A549 (cell line): ENCODE data around the gene RPL26. TPM values are rescaled to one million over a fixed set of nuclear protein-coding genes. Genes with fewer than 3 reads are reported as not detected.

ENCODE experiments used
- ATAC-seq, 2 experiments: fragments of 200-7000 bp in 1 of 2; fragments of >200 bp in 1 of 2; cut with Nextera tagmentation in 1 of 2; cut with Tn5 transposase in 1 of 2; 3 replicates each; pipeline versions ENCODE4 v1.8.0 to v1.9.1; 2018 to 2020; ENCODE audit warnings: mild to moderate bottlenecking in 1 of 2, moderate library complexity in 1 of 2
- CTCF ChIA-PET: fragments of 300-600 bp; sonication (Branson Sonifier 250); formaldehyde crosslinking; extraction: SDS; loops from one replicate; lab custom pipeline; 2021; ENCODE audit warnings: antibody characterized with exemption, inconsistent platforms; lab: Yijun Ruan, JAX
- POLR2A ChIA-PET: fragments of 350-600 bp; formaldehyde crosslinking; extraction: SDS; loops from one replicate; lab custom pipeline; 2021; ENCODE audit warnings: antibody characterized with exemption, inconsistent platforms; lab: Yijun Ruan, JAX
- DNase-seq, 2 experiments: peaks; one replicate each; pipeline versions ENCODE4 v3.0.0 to v3.0.0-alpha.2; 2011 to 2016; ENCODE audit warnings: low read depth in 1 of 2, low spot score in 1 of 2
- FAIRE-seq: peaks from 2 replicates; lab custom pipeline; 2011; peaks lifted over from hg19 to GRCh38; lab: Jason Lieb, UNC
- H3K27ac ChIP-seq, 2 experiments: fragments of >200 bp; sonication (Bioruptor Twin); formaldehyde crosslinking; 3 replicates each; pipeline ENCODE4 v1.5.1; 2016 to 2017
- H3K4me1 ChIP-seq: fragments of >200 bp; sonication (Bioruptor Twin); formaldehyde crosslinking; 3 replicates; pipeline ENCODE4 v1.6.1; 2016
- H3K4me2 ChIP-seq: fragments of >200 bp; sonication (Bioruptor Twin); formaldehyde crosslinking; 3 replicates; pipeline ENCODE4 v1.6.1; 2016
- H3K4me3 ChIP-seq: fragments of >200 bp; sonication (Bioruptor Twin); formaldehyde crosslinking; 3 replicates; pipeline ENCODE4 v1.5.1; 2016
- H3K9me3 ChIP-seq: fragments of >200 bp; sonication (Bioruptor Twin); formaldehyde crosslinking; 3 replicates; pipeline ENCODE4 v1.6.1; 2016
- BHLHE40 ChIP-seq: IDR thresholded peaks from 2 replicates; pipeline ENCODE4 v1.6.1; 2012; ENCODE audit warnings: low read depth, low read length, inconsistent platforms
- CEBPB ChIP-seq, 2 experiments: fragments of >200 bp in 1 of 2; sonication (Bioruptor Twin) in 1 of 2; formaldehyde crosslinking in 1 of 2; IDR thresholded peaks; 2 replicates each; pipeline ENCODE4 v1.6.1; 2012 to 2016
- CHD2 ChIP-seq: fragments of 150-350 bp; IDR thresholded peaks from 2 replicates; pipeline ENCODE4 v1.6.1; 2014; ENCODE audit warnings: low read length; ENCODE audit not compliant: partially characterized antibody
- EHMT2 ChIP-seq: fragments of 200-600 bp; sonication (generic); IDR thresholded peaks from 2 replicates; pipeline ENCODE4 v1.6.1; 2016; ENCODE audit warnings: antibody characterized with exemption, low read depth, mild to moderate bottlenecking, moderate library complexity
- EP300 ChIP-seq, 2 experiments: fragments of >200 bp; sonication (Bioruptor Twin); formaldehyde crosslinking; IDR thresholded peaks; 2 replicates in 1 of 2; 3 replicates in 1 of 2; pipeline ENCODE4 v1.6.1; 2016 to 2017
- FOSB ChIP-seq: fragments of 250-450 bp; sonication (Bioruptor Pico); IDR thresholded peaks from 2 replicates; pipeline ENCODE4 v1.5.0; 2020; ENCODE audit warnings: mild to moderate bottlenecking, moderate library complexity
- HEYL ChIP-seq: fragments of 250-450 bp; sonication (Bioruptor Pico); IDR thresholded peaks from 2 replicates; pipeline ENCODE4 v1.8.0; 2021; ENCODE audit warnings: mild to moderate bottlenecking, moderate library complexity
- HOXB13 ChIP-seq: fragments of 250-450 bp; sonication (Bioruptor Pico); IDR thresholded peaks from 2 replicates; pipeline ENCODE4 v1.5.0; 2020; ENCODE audit warnings: low read depth, mild to moderate bottlenecking, moderate library complexity
- HOXB5 ChIP-seq: fragments of 250-450 bp; sonication (Bioruptor Pico); IDR thresholded peaks from 2 replicates; pipeline ENCODE4 v1.5.0; 2020; ENCODE audit warnings: mild to moderate bottlenecking, moderate library complexity
- JUNB ChIP-seq: fragments of >200 bp; sonication (Bioruptor Twin); formaldehyde crosslinking; IDR thresholded peaks from 2 replicates; pipeline ENCODE4 v1.6.1; 2016
- KDM1A ChIP-seq: fragments of 200-600 bp; sonication (generic); IDR thresholded peaks from 2 replicates; pipeline ENCODE4 v1.6.1; 2016; ENCODE audit warnings: low read depth, mild to moderate bottlenecking
- KDM5A ChIP-seq: fragments of 200-600 bp; sonication (generic); IDR thresholded peaks from 2 replicates; pipeline ENCODE4 v1.6.1; 2016; ENCODE audit warnings: antibody characterized with exemption, mild to moderate bottlenecking
- MAFK ChIP-seq: fragments of 450-650 bp; IDR thresholded peaks from 2 replicates; pipeline ENCODE4 v1.6.1; 2014; ENCODE audit not compliant: partially characterized antibody
- NR3C1 ChIP-seq: fragments of >200 bp; sonication (Bioruptor Twin); formaldehyde crosslinking; IDR thresholded peaks from 3 replicates; pipeline ENCODE4 v1.6.1; 2017
- POLR2A ChIP-seq: IDR thresholded peaks from 2 replicates; pipeline ENCODE4 v1.6.1; 2012; ENCODE audit warnings: mild to moderate bottlenecking, low read length
- RNF2 ChIP-seq: fragments of 200-600 bp; sonication (generic); IDR thresholded peaks from 2 replicates; pipeline ENCODE4 v1.6.1; 2016; ENCODE audit warnings: low read depth, mild to moderate bottlenecking, antibody characterized with exemption, moderate library complexity, borderline replicate concordance
- TFCP2L1 ChIP-seq: fragments of 250-450 bp; sonication (Bioruptor Pico); IDR thresholded peaks from 2 replicates; pipeline ENCODE4 v1.5.0; 2021; ENCODE audit warnings: mild to moderate bottlenecking
- TP53 ChIP-seq: fragments of 250-450 bp; sonication (Bioruptor Pico); IDR thresholded peaks from 2 replicates; pipeline ENCODE4 v1.5.0; 2021; ENCODE audit warnings: mild to moderate bottlenecking, moderate library complexity
- ZNF302 ChIP-seq: fragments of 250-450 bp; sonication (Bioruptor Pico); IDR thresholded peaks from 2 replicates; pipeline ENCODE4 v1.9.0; 2021; ENCODE audit warnings: inconsistent platforms, mild to moderate bottlenecking, moderate library complexity
- ZSCAN20 ChIP-seq: fragments of 250-450 bp; sonication (Bioruptor Pico); IDR thresholded peaks from 2 replicates; pipeline ENCODE4 v1.8.0; 2022; ENCODE audit warnings: mild to moderate bottlenecking, moderate library complexity
- WGBS: methylation state at CpG from one replicate; pipeline ENCODE4 v1.1.6; 2017; ENCODE audit errors: missing lambda C conversion rate; 5-methylcytosine and 5-hydroxymethylcytosine counted together
- polyA plus RNA-seq, 4 experiments: library from polyadenylated mRNA; depleted of rRNA in 3 of 4; stranded (reverse); fragments of >200 nt; fragmentation: RNase III in 1 of 4; extraction: RNeasy Plus Mini Kit Qiagen cat#74134 plus additional on column Dnase treatment in 1 of 4; gene quantifications; 2 replicates in 3 of 4; 3 replicates in 1 of 4; pipeline ENCODE4 v1.2.3, GENCODE V29; 2011 to 2017
- TF ChIP-seq, protein P1 (sequence below): fragments of 200-600 bp; sonication (generic); IDR thresholded peaks from 2 replicates; pipeline ENCODE4 v1.6.1; 2016; ENCODE audit warnings: antibody characterized with exemption, mild to moderate bottlenecking, moderate library complexity
- TF ChIP-seq, protein P2 (sequence below): IDR thresholded peaks from 2 replicates; pipeline ENCODE4 v1.6.1; 2012; ENCODE audit warnings: low read depth, borderline replicate concordance
- TF ChIP-seq, protein P3 (sequence below): fragments of 450-650 bp; IDR thresholded peaks from 2 replicates; pipeline ENCODE4 v1.6.1; 2014; ENCODE audit warnings: antibody characterized with exemption
- TF ChIP-seq, protein P4 (sequence below): fragments of 250-450 bp; sonication (Bioruptor Pico); IDR thresholded peaks from 2 replicates; pipeline ENCODE4 v1.5.0; 2020; ENCODE audit warnings: low read depth, mild to moderate bottlenecking, moderate library complexity
- TF ChIP-seq, protein P5 (sequence below): fragments of >200 bp; sonication (Bioruptor Twin); formaldehyde crosslinking; IDR thresholded peaks from 2 replicates; pipeline ENCODE4 v1.6.1; 2016

The RPL26 gene
- polyA plus RNA-seq, 2 of the 4 experiments (the other 2 are of a cell fraction), result 5,521 to 7,141 TPM

DNA sequence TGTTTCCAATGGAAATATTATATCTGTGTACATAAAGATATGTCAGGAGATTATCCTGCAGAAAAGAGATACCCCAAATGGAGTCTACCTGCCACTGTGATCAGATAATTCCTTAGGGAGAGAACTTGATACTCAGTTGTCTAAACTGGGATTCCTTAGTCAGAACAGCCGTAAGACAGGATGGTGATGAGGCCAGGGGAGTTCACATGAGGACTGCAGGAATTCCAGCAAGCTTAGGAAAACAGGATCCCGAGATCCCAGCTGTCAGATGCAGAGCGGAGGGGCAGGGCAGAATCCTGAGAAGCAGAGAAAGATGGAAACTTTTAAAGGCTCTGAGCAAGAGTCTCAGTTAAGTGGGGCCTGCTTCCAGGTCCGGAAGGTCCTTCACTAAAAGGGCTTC lies 11.2 kb downstream of the RPL26 start:
- no peak overlapping the region for H3K4me2 ChIP-seq
- H3K27ac ChIP-seq, result no peak overlapping the region
- ATAC-seq (no peak), DNase-seq (no peak), FAIRE-seq (no peak)
- H3K9me3 ChIP-seq, result no peaks in the 10 kb centered on the region
- no peak overlapping the region for H3K4me3 ChIP-seq
- CTCF ChIA-PET, result interaction anchor here (1.1 to 1.3 kb wide), 2 partner anchors 12 to 15 kb away, joined by 3 to 7 read pairs; no protein-coding TSS in a partner anchor
- H3K4me1 ChIP-seq, result peaks cover 10% of the 10 kb centered on the region
- no peak for TF ChIP-seq JUNB
- TF ChIP-seq EP300 (IDR thresholded peaks at IDR 0.05), result no peak
- no peak for TF ChIP-seq KDM5A
- POLR2A ChIA-PET, result no interaction called here
- 82% methylated on average over 4 of the region's 4 CpGs for WGBS

DNA sequence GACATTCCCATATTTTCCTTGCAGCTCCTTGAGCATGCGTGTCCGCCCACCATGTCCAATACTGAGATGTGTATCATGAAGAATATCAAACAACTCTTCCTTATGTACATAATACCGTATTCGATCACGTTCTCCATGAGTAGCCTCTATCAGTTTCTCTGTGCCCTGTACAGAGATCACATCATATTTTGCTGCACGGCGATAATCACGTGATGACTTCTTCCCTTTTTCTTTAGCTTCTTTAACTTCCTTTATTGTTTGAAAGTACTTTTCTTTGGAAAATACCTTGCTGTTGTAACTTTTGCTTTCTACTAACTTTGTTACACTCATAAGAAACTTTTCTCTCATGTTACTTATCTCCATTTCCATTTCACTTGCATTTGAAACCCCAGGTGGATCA lies 13.0 kb downstream of the RPL26 start:
- Histone ChIP-seq H3K9me3 (no peaks in the 10 kb centered on the region), H3K27ac (no peak overlapping the region), H3K4me2 (no peak overlapping the region), H3K4me3 (no peak overlapping the region), H3K4me1 (peaks cover 6% of the 10 kb centered on the region)
- POLR2A ChIA-PET, result no interaction called here
- FAIRE-seq, result no peak
- CTCF ChIA-PET, result interaction anchor here (0.6 to 1.6 kb wide), 3 partner anchors 12 to 376 kb away, joined by 3 to 4 read pairs (median 4); no protein-coding TSS in a partner anchor
- TF ChIP-seq NR3C1 (no peak), FOSB (CRISPR knock-in tag) (no peak), MAFK (no peak), POLR2A (no peak), EP300 (IDR thresholded peaks at IDR 0.05) (no peak), TFCP2L1 (no peak), BHLHE40 (no peak), KDM1A (no peak), TP53 (no peak), KDM5A (no peak)
- TF ChIP-seq, protein P1, sequence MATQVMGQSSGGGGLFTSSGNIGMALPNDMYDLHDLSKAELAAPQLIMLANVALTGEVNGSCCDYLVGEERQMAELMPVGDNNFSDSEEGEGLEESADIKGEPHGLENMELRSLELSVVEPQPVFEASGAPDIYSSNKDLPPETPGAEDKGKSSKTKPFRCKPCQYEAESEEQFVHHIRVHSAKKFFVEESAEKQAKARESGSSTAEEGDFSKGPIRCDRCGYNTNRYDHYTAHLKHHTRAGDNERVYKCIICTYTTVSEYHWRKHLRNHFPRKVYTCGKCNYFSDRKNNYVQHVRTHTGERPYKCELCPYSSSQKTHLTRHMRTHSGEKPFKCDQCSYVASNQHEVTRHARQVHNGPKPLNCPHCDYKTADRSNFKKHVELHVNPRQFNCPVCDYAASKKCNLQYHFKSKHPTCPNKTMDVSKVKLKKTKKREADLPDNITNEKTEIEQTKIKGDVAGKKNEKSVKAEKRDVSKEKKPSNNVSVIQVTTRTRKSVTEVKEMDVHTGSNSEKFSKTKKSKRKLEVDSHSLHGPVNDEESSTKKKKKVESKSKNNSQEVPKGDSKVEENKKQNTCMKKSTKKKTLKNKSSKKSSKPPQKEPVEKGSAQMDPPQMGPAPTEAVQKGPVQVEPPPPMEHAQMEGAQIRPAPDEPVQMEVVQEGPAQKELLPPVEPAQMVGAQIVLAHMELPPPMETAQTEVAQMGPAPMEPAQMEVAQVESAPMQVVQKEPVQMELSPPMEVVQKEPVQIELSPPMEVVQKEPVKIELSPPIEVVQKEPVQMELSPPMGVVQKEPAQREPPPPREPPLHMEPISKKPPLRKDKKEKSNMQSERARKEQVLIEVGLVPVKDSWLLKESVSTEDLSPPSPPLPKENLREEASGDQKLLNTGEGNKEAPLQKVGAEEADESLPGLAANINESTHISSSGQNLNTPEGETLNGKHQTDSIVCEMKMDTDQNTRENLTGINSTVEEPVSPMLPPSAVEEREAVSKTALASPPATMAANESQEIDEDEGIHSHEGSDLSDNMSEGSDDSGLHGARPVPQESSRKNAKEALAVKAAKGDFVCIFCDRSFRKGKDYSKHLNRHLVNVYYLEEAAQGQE, result no peak
- TF ChIP-seq, protein P2, sequence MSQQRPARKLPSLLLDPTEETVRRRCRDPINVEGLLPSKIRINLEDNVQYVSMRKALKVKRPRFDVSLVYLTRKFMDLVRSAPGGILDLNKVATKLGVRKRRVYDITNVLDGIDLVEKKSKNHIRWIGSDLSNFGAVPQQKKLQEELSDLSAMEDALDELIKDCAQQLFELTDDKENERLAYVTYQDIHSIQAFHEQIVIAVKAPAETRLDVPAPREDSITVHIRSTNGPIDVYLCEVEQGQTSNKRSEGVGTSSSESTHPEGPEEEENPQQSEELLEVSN, result no peak
- WGBS, result 95% methylated on average over 8 of the region's 8 CpGs
- DNase-seq, result no peak
- no peak for ATAC-seq

DNA sequence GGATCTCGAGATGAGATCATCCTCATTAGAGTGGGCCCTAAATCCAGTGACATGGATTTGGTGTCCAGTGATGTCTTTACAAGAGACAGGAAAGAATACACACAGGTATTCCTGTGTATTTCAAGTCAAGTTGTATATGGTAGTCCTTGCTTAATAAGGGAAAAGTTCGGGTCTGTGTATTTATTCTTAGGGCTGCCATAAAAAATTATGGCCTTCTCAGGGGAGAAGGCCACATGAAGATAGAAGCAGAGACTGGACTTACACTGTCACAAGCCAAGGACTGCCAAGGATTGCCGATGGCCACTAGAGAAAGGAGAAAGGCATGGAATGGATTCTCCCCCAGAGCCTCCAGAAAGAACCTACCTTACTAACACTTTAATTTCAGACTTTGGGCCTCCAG lies 14.8 kb downstream of the RPL26 start:
- POLR2A ChIA-PET, result no interaction called here
- no peak for ATAC-seq
- 79% methylated on average over 3 of the region's 3 CpGs for WGBS
- H3K4me1 ChIP-seq, result peaks cover 6% of the 10 kb centered on the region
- FAIRE-seq, result no peak
- no peak overlapping the region for H3K4me3 ChIP-seq
- DNase-seq, result no peak
- TF ChIP-seq HEYL (no peak), HOXB5 (CRISPR knock-in tag) (no peak), RNF2 (no peak), EP300 (IDR thresholded peaks at IDR 0.05) (no peak), POLR2A (no peak), BHLHE40 (no peak), CHD2 (no peak), ZSCAN20 (no peak), CEBPB (IDR thresholded peaks at IDR 0.05) (no peak), HOXB13 (CRISPR knock-in tag) (no peak), KDM1A (no peak), ZNF302 (CRISPR knock-in tag) (no peak), EHMT2 (no peak)
- TF ChIP-seq, protein P3, sequence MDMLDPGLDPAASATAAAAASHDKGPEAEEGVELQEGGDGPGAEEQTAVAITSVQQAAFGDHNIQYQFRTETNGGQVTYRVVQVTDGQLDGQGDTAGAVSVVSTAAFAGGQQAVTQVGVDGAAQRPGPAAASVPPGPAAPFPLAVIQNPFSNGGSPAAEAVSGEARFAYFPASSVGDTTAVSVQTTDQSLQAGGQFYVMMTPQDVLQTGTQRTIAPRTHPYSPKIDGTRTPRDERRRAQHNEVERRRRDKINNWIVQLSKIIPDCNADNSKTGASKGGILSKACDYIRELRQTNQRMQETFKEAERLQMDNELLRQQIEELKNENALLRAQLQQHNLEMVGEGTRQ, result no peak
- TF ChIP-seq, protein P4, sequence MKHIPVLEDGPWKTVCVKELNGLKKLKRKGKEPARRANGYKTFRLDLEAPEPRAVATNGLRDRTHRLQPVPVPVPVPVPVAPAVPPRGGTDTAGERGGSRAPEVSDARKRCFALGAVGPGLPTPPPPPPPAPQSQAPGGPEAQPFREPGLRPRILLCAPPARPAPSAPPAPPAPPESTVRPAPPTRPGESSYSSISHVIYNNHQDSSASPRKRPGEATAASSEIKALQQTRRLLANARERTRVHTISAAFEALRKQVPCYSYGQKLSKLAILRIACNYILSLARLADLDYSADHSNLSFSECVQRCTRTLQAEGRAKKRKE (CRISPR knock-in tag), result no peak
- TF ChIP-seq, protein P1, result no peak
- TF ChIP-seq, protein P5, sequence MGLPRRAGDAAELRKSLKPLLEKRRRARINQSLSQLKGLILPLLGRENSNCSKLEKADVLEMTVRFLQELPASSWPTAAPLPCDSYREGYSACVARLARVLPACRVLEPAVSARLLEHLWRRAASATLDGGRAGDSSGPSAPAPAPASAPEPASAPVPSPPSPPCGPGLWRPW, result no peak
- H3K9me3 ChIP-seq, result no peaks in the 10 kb centered on the region
- H3K4me2 ChIP-seq, result no peak overlapping the region
- CTCF ChIA-PET, result interaction anchor here (1.1 kb wide), 1 partner anchor 30 kb away, joined by 3 read pairs; no protein-coding TSS in a partner anchor
- H3K27ac ChIP-seq, result no peak overlapping the region
